T-helper 2 cell (primary cell): Measurements from ENCODE around the gene KCNA5.
A peak's percentile ranks its signal among the peaks of the same experiment; 100 is the strongest.

Experiments used
- DNase-seq, 5 experiments: peaks; one replicate each; pipeline versions ENCODE4 v3.0.0 to v3.0.0-alpha.2; 2012 to 2022
- total RNA-seq, 2 donors: gene quantifications; one replicate each; lab custom pipeline; 2026; lab: John Stamatoyannopoulos, UW

The KCNA5 gene
- total RNA-seq: 0 to 0.07 reads per million in 2 donors

DNA sequence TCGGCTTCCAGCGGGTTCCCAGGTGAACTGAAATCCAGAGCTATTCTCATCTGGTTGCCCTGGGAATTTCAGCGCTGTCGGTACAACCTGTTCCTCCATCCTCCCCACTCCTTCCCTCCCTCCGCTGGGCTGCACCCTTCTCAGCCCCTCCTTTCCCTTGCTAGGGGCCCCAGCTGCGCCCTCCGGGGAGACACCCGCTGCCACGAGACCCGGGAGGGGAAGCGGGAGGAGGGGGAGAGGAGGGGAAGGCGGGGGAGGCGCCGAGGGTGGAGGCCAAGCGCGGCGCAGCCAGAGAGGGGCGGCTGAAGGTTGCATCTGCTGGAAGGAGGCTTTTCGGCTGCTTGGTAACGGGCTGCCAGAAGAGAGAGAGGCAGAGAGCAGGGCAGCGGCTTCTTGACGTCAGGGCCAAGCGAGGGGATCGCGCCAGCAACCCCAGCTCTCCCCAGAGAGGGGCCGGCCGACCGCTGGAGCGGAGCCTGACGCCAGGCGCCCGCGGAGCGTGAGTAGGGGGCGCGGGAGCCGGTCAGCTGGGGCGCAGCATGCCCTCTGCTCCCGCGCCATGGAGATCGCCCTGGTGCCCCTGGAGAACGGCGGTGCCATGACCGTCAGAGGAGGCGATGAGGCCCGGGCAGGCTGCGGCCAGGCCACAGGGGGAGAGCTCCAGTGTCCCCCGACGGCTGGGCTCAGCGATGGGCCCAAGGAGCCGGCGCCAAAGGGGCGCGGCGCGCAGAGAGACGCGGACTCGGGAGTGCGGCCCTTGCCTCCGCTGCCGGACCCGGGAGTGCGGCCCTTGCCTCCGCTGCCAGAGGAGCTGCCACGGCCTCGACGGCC lies at the start of gene KCNA5:
KCNA5 (plus strand) TSS at position 291 of the 831 bp plus-strand sequence; CDS start at position 560, 269 bp downstream.
- DNase-seq: no peak

DNA sequence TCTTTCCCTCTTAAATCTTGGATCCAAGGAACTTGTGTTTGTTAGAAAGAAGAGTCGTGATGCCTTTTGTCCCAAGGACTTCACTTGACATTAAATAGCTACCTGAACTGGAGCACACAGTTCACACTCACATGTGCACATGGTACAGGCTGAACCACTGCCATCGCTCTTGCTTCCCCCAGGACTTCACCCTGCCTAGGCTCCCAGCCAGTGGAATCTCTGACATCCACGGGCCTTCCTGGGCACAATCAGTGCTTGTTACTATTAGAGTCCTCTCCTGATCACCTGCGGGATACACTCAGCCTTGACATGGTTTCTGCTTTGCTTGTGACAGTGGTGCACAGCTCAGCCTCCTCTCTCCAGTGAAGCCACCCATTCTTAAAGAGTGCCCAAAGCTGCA lies 49.1 kb upstream of the KCNA5 start:
- no peak for DNase-seq

DNA sequence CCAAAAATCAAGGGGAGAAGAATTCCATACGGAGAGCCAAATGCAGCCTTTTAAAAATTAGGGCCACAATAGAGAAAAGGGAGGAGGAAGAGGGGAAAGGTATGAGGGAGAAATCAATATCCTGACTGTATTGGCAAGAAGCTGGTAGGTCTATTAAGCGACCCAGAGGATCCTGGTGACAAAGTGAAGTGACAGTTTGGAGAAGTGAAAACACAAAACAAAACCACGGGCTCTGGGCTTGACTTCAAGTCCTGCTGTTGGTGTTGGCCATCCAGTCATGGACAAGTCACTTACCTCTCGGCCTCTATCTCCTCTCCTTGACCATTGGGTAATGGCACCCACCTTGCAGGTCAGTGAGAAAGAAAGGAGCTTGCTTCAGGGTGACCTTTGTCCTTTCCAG lies 47.0 kb upstream of the KCNA5 start:
- no peak for DNase-seq

DNA sequence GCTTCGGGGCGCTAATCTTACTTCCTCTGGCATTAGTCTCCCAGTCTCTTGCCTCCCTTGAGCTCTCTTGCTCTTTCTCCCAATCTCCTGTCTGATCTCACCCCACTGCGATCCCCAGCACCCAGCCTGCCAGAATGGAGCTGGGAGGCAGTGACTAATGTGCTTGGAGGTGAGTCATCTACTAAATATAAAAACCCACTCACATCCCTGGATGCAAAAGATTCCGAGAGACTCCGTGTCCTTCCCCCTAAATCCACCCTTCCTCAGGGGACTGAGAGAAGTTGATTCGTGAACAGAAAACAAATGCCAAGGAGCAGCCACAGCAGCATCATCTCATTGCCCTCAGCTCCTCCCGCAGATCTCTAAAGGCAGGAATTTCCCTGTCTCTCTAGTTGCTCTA lies 45.7 kb upstream of the KCNA5 start:
- no peak for DNase-seq

DNA sequence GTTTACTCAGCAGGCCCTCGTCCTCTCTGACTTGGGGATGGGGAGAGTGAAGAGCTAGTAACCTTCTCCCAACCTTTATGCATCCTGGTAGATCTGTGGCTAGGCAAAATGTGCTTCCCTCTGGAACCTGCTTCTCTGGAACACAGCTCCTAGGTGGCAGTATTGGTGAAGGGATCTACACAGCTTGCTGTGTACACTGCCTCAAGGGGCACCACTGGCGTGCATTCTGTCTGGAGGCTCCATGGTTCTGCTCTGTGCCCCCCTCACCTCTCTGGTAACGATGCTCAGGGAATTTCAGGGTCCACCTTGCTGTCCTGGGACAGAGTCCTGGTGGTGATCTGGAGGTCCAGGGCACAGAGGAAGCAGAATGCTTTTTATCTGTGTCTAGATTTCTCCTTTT lies 43.5 kb upstream of the KCNA5 start:
- no peak for DNase-seq

DNA sequence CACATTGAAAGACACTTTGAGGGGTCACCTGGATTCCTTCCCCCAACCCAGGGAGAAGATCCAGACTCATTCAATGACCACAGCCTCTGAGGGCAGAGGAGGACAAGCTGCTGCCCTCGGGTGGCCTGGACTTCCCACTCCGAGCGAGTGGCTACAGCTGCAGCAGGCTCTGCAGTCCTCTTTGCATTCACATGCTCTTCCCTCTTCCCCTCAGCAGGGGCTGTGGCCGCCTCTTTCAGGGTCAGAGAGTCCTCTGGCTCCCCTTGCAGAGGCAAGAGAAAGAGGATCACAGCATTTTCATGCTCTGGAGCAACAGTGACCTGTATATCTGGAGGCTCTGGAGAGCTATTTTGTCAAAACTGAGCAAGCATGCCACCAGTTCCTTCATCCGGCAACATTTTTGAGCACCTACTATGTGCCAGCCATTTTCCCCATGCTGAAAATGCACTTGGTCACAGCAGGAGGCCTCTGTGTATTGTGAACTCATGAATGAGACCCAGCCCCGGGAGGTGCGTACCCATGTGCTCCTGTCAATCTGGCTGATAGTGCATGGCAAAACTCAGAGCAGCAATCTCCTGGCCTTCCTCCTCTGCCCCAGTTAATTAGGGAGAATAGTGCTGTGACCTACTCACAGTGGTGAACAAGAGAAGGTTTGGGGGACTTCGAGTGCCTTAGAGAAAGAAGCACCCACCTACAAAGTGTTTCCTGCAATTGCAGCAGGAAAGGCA lies 42.9 kb upstream of the KCNA5 start:
- DNase-seq: no peak

DNA sequence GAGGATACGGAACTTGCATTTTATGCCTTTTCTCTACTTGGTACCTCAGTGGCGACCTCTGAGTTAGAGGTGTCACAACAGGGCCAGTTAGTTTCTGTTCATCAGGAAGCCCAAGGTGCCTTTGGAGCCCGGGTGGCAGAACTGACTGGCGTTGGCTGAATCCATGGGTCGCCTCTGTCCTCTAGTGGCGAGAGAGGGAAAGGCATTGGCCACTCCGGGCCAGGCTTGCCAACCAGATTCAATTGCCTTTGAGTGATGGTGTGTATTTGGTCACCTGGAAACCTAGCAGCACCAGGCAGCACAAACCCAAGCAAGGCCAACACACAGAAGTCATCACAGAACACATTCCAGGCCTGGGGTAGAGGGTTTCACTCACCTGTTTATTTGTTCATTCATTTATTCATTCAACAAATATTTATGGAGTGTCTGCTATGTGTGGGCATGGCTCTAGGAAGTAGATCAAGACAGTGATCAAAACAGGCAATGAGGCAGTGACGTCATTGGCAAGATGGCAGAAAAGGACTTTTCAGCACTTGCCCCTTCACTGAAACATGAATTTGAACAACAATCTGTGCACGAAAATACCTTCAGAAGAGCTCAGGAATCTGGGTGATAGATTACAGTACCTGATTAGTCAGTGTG lies 40.5 kb upstream of the KCNA5 start:
- DNase-seq: peak in 2 of 5 experiments; percentile 11 to 62

DNA sequence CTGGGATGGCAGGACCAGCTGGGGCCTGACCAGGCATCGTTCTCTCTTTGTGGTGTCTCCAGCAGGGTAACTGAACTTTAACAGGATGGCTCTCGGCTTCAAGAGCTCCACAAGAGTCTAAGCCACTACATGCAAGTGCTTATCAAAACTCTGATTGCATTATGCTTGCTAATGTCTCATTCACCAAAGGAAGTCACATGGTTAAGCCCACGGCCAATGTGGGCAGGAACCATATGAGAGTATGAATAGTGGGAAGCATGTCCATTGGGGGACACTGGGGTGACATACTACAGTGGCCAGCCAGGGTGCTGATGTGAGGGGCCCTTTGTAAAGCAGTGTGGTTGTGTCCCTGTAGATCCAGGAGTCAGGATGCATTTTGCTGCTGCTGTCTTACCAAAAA lies 35.0 kb upstream of the KCNA5 start:
- DNase-seq: no peak

DNA sequence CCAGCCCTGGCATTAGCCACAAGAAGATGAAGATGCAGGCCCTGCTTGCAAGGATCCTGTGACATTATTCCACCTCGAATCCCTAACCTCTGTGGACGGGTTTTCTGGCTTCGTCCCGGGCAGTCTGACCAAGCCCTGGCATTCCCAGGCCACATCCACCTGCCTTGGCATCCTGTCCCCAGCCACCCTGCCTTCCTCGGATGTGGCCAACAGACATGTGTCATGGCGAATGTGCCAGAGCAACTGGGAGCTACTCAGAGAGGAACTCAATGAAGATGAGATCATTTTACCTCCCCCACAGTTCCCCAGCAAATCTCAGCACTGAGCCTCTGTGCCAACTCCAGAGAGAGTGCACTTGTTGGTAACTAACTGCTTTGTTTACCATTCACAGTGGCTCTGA lies 33.5 kb upstream of the KCNA5 start:
- no peak for DNase-seq

DNA sequence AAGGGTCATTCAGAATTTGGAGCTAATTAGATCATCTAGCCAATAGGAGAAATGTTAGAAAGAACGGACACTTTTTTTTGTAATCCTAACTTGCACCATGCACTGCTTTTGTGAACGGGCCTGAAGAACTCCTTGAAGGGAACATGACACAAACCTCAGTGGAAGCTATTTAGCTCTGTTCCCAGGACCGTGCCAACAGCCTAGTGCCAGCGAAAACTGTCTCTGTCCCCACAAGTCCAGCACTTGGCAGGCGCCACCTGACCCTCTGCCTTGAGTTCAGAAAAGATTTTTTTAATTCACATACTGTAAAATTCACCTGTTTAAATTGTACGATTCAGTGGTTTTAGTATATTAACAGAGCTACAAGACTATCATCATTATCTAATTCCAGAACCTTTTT lies 31.3 kb upstream of the KCNA5 start:
- no peak for DNase-seq

DNA sequence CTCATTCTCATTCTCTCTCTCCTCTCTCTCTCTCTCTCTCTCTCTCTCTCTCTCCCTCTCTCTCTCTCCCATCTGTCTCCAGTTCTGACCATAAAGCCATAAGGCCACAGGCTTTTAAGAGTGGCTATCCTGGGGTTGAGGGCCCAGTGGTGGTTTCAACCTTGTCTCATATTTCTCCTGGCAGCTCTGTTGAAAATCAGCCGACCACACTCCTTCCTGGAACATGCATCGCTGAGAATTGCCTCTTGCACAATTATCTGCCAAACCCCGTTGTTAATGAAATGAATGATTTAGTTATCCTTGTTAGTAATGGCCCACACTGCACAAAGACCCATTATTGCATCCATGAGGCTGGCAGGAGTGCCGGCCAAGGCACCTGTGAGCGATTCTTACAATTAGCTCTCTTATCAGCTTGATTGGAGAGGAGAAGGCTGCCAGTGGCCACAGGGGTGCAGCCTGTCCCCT lies 30.4 kb upstream of the KCNA5 start:
- DNase-seq: no peak

DNA sequence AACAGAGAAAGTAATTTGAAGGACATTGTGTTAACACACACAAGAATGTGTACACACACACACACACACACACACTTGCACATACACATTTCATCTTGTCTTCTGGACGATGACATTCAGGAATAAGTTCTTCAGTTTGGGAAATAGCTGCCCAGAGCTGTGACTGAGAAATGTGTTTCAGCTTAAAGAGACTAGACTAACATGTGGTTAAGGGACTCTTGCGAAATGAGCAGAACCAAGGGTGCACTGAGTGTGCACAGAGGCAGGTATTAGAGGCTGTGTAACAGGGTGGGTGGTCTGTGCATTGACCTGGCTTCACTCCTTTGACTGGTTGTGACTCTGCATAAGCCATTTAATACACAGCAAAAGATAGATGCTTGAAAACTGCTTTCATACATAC lies 29.4 kb upstream of the KCNA5 start:
- DNase-seq: no peak

DNA sequence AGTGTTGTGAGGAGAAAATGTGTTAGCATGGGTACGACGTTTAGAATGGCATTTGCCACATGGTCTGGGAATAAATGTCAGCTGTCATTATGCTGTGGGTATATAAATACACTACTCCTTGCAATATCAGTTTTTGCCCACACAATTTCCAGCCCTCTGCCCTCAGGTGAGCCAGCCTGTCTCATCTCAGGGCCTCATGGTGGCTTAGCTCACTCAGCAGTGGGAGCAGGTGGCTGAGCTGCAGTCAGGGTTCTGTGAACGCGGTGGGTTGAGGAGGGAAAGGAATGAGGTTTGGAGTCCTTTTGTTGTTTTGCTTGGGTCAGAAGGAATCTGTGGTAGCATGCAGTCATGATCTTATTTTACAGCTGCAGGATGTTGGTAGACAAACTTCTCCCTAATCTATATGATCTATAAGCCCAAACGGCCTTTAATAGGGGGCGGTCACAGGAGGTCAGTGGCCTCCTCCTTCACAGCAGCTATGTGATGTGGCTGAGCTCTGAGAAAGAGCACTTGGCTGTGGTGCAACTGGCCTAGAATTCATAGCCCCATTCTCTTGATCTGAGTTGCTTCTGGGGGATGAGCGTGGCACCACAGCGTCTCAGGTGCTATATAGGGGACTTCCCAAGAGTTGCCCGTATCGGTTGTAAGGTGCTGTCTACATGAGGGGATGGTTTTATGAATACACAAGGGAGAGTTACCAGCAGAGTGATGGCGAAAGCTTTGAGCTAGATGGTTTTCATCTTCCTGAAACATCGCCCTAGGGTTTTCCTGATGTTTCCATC lies 27.8 kb upstream of the KCNA5 start:
- peak in 1 of 5 experiments; percentile 24 for DNase-seq

DNA sequence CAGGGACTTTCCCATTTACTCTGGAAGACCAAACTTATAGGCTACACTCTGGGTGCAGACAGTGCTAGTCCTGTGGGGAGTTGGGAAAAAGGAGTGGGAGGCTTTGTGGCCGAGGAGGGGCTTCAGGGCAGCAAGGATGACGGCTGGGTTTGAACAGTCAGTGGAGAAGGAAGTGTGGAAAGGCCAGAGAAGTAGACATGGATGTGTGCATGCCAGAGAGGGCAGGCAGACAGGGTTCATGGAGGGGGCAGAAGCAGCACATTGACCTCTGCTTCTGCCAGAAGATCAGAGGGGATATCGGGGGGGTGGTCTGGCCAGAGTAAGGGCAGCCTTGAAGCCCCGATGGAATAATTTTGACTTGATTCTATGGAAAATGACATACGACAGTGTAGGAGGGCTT lies 27.2 kb upstream of the KCNA5 start:
- DNase-seq: no peak

DNA sequence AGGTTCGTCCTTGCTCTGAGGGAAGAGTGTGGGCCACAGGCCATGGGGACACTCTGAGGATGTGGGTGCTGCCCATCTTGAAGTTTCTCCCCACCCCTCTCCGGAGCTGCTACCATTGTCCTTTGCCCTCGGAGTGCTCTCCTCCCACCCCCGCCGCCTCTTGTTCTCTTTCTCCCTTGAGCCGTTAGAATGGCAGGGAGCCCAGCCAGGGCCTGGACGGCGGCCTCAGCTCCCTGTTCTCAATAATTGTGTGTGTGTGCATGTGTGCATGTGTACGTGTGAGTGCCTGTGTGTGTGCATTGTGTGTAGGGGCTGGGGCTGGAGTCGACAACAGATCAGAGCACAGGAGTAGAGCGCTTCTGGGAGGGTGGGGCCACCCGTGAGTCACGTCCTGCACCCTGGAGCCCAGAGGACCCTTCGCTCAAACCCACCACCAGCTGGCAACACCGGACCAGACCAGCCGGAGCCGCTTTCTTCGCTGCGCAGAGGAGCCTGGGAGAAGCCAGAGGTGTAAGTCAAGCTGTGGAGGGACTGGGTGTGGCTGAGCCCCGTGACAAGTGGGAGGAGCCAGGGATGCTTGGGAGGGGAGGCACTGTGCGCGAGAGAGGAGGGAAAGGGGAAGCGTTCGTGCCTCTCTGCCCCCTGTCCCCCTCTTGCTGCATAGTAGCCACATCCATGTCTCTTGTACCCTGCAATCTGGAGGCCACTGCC lies 25.9 kb upstream of the KCNA5 start:
- DNase-seq: no peak

DNA sequence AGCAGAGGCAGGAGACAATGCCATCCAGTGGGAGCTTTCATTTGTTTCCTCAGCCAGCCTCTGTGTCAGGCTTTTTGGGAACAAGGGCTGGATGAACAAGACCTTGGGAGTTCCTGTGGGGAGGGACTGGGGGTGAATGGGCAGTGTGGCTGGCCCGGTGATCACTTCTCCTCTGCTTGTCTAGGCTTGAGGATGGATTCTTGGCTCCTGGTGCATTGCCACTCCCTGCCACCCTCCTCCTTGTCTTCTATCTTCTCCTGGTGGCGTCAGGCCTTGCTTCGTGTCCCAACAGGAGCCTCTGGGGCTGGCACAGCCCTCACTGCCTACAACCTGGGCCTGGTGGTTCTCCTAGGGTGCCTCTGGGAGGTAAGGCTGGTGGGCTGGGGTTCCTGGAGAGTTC lies 25.0 kb upstream of the KCNA5 start:
- no peak for DNase-seq

DNA sequence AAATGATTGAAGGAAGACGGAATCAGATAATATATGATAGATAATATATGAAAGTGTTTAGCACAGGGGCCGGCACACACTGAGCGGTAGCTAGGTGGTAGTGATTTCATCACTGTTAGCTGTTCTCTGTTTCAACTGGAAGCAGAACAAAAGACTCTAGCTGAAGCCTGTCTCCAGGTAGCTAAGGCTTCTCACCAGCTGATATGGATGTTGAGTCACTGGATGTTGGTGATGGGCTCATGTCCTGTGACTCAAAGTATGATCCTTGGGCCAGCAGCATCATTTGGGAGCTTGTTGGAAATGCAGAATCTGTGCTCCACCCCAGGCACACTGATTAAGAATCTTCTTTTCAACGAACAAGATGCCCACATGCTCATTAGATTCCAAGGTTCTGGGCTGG lies 21.7 kb upstream of the KCNA5 start:
- no peak for DNase-seq

DNA sequence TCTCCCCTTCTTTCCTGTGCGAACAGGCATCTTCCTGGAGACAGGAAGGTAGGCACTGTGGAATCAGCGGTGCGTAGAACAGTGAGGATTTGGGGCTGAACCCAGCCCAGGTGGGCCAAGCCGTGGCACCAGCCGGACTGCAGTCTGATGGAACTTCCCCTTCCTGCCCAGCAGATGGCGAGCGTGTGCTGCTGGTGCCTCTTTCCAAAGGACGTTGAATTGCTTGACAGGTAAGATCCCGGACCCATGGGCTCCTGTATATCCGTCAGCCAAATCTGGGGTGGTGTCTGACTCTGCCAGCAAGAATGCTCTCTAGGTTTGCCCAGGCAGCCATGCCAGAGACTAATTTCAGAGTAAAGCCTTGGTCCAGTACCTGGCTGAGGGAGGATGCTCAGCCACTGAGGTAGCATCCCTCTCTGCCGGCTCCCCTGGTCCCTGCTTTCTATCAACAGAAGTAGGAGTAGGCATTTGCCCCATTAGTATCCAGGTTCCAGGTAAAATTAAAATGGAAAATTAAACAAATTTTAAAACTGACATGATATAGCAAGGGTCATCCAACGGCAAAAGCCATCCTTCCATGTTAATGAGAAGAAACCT lies 21.1 kb upstream of the KCNA5 start:
- DNase-seq: peak in 2 of 5 experiments; percentile 3 to 51

DNA sequence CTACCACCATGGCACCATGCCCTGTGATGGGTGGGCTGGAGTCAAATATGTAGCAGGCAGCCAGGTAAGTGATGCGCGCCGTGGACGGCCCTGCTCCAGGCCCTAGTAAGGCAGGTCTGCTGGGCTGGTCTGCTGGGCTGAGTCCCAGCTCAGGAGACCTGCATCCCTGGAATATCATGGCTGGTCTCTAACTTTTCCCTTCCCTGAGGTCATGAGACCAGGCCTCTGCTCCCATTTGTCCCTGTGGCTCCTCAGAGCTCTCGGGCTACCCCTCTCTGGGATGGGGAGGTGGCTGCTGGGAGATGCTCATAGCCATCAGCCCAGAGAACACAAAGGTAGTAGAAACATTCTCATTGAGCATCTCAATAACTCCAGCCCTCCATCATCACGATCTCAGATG lies 19.8 kb upstream of the KCNA5 start:
- no peak for DNase-seq

DNA sequence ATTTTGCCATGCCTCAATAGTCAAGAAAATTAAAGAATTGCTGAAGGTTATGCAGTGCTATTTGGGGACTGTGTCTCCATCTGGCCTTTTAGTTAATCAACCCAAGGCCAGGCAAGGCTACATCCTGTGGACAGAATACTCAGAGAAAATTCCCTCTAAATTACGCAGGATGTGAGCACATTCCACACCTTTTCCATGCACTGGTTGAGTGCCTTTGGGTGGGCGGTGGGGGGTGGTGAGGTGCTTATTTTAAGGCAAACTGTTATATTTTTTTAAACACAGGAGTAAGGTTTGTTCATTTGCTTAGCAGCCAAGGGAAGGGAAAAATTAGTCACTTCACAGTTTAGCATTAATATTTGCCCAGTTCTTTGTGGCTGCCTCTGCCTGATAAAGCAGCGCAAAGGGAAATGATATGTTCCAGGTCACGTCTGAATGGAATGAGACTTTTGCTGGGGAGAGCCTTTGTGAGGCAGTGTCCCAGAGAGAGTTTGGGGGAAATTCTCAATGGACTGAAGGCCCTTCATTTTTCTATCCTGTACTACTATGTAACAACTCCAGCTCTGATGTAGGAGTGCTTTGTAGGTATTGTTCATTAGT lies 17.2 kb upstream of the KCNA5 start:
- no peak for DNase-seq
